Lung (tissue), 12 donors: ENCODE results near the gene NANOS2. TPM values are rescaled to one million over a fixed set of nuclear protein-coding genes. Genes with fewer than 3 reads are reported as not detected.

Source experiments
- ATAC-seq: fragments of 200-7000 bp; cut with Tn5 transposase; one replicate; pipeline ENCODE4 v1.9.1; 2020; ENCODE audit warnings: moderate number of reproducible peaks; ENCODE audit not compliant: insufficient read depth, low FRiP score
- DNase-seq, 3 donors: peaks; one replicate each; pipeline ENCODE4 v3.0.0-alpha.2; 2013 to 2017
- H3K27ac ChIP-seq, 2 donors: one replicate each; pipeline ENCODE4 v1.5.1; 2013; ENCODE audit warnings: mild to moderate bottlenecking in 2 of 2, moderate library complexity in 2 of 2, control low read depth in 1 of 2, inconsistent platforms in 1 of 2, low read depth in 1 of 2, low read length in 1 of 2
- H3K27me3 ChIP-seq, 3 donors: one replicate each; pipeline ENCODE4 v1.5.1; 2013; ENCODE audit warnings: low read length in 2 of 3; ENCODE audit not compliant: control insufficient read depth in 3 of 3, insufficient read depth in 3 of 3
- H3K36me3 ChIP-seq, 4 donors: one replicate each; pipeline ENCODE4 v1.5.1; 2013; ENCODE audit warnings: low read length in 4 of 4, mild to moderate bottlenecking in 1 of 4, moderate library complexity in 1 of 4; ENCODE audit not compliant: control insufficient read depth in 4 of 4, insufficient read depth in 4 of 4
- H3K4me1 ChIP-seq, 5 donors: one replicate each; pipeline ENCODE4 v1.5.1; 2013; ENCODE audit warnings: low read length in 5 of 5, mild to moderate bottlenecking in 2 of 5, moderate library complexity in 1 of 5; ENCODE audit not compliant: control insufficient read depth in 5 of 5, insufficient read depth in 5 of 5
- H3K4me3 ChIP-seq: one replicate; pipeline ENCODE4 v1.5.1; 2013; ENCODE audit warnings: mild to moderate bottlenecking, control low read depth, moderate library complexity
- H3K9ac ChIP-seq, 2 donors: one replicate each; pipeline ENCODE4 v1.5.1; 2013; ENCODE audit warnings: low read length in 2 of 2, control low read depth in 1 of 2; ENCODE audit not compliant: insufficient read depth in 1 of 2
- H3K9me3 ChIP-seq, 4 donors: one replicate each; pipeline ENCODE4 v1.5.1; 2013; ENCODE audit warnings: low read length in 3 of 4, mild to moderate bottlenecking in 1 of 4, moderate library complexity in 1 of 4; ENCODE audit not compliant: control insufficient read depth in 4 of 4, insufficient read depth in 3 of 4
- CTCF ChIP-seq: IDR thresholded peaks from 2 replicates; pipeline ENCODE4 v1.5.1; 2012; ENCODE audit warnings: mild to moderate bottlenecking; ENCODE audit errors: control extremely low read depth, extremely low read depth
- WGBS, 2 donors: extraction: QIAGEN DNeasy Blood & Tissue Kit; methylation state at CpG; one replicate each; pipeline ENCODE4 v1.1.7; 2013; 5-methylcytosine and 5-hydroxymethylcytosine counted together
- polyA plus RNA-seq, 2 donors: library from polyadenylated mRNA; stranded (reverse); fragments of 200-250 nt; gene quantifications; one replicate each; pipeline ENCODE4 v1.2.1, GENCODE V29; 2013
- total RNA-seq, 2 donors: library from RNA; depleted of rRNA in 1 of 2; stranded (reverse); fragments of >200 nt in 1 of 2; gene quantifications; one replicate each; pipeline ENCODE4 v1.2.1, GENCODE V29; 2014 to 2021
- donor health status: control.
- donor health status: control.
- donor health status: Bipolar disorder and iron deficiency.
- donor health status: healthy.
- donor health status: DM: yes; HTN: yes; CAD: no.

NANOS2 gene
- total and polyA plus RNA-seq, 4 donors, result not detected

GRCh38 chr19:45884682-45885555, 29.7 kb downstream of the NANOS2 start:
- 63 to 72% methylated on average over 68 to 72 of the region's 72 CpGs for WGBS, 2 donors
- DNase-seq (no peak), ATAC-seq (no peak)
- Histone ChIP-seq H3K27me3 (no peaks in the 10 kb centered on the region), H3K9me3 (no peaks in the 10 kb centered on the region), H3K27ac (peak overlapping the region; percentile 78 to 81), H3K9ac (no peak overlapping the region), H3K4me1 (peaks cover 2 to 32% (median 12%) of the 10 kb centered on the region in 5 donors), H3K4me3 (peak overlapping the region; percentile 84), H3K36me3 (peaks cover 0 to 10% (median 1%) of the 10 kb centered on the region in 4 donors)
- no peak for TF ChIP-seq CTCF

- Histone ChIP-seq H3K27ac (no peak overlapping the region), H3K27me3 (no peaks in the 10 kb centered on the region), H3K4me3 (no peak overlapping the region), H3K9me3 (no peaks in the 10 kb centered on the region), H3K36me3 (peaks cover 0 to 10% (median 1%) of the 10 kb centered on the region in 4 donors), H3K9ac (no peak overlapping the region), H3K4me1 (peaks cover 2 to 32% (median 12%) of the 10 kb centered on the region in 5 donors)
- no peak for ATAC-seq
- WGBS, 2 donors, result 87 to 91% methylated on average over 51 to 57 of the region's 57 CpGs
- no peak for DNase-seq
- TF ChIP-seq CTCF, result no peak
Observed at GRCh38 chr19:45883881-45884681, 30.5 kb downstream of the NANOS2 start.

GRCh38 chr19:45883586-45883880, 31.0 kb downstream of the NANOS2 start:
- Histone ChIP-seq H3K36me3 (peaks cover 0 to 10% (median 1%) of the 10 kb centered on the region in 4 donors), H3K9ac (no peak overlapping the region), H3K9me3 (no peaks in the 10 kb centered on the region), H3K4me3 (no peak overlapping the region), H3K27ac (no peak overlapping the region), H3K4me1 (peaks cover 2 to 32% (median 16%) of the 10 kb centered on the region in 5 donors), H3K27me3 (no peaks in the 10 kb centered on the region)
- WGBS, 2 donors, result 20 to 22% methylated on average over 4 to 5 of the region's 5 CpGs
- ATAC-seq, result no peak
- DNase-seq, result no peak
- no peak for TF ChIP-seq CTCF
